ENCODE data around the gene ITM2C. TPM values are rescaled to one million over a fixed set of nuclear protein-coding genes. Genes with fewer than 3 reads are reported as not detected.

ITM2C gene
- total RNA-seq, 1 donor from 2014 or later, result 25.0 TPM

- intact Hi-C loops (cut with DNase I), result no loop called here
- no peaks in the 10 kb centered on the region for H3K9me3 ChIP-seq
- DNase-seq, result no peak
- peaks cover 15% of the 10 kb centered on the region for H3K4me1 ChIP-seq
- ATAC-seq, result no peak
- H3K27me3 ChIP-seq, result peaks cover 19% of the 10 kb centered on the region
- no peak overlapping the region for H3K4me3 ChIP-seq
- H3K27ac ChIP-seq, result no peak overlapping the region
- H3K36me3 ChIP-seq, result no peaks in the 10 kb centered on the region
- TF ChIP-seq CTCF (IDR thresholded peaks at IDR 0.05), result no peak
Observed at GRCh38 chr2:230863442-230864121, 1.2 kb upstream of the ITM2C start.

- peak overlapping the region; percentile 59 for H3K4me3 ChIP-seq
- intact Hi-C loops (cut with DNase I), result no loop called here
- no peaks in the 10 kb centered on the region for H3K9me3 ChIP-seq
- TF ChIP-seq CTCF (IDR thresholded peaks at IDR 0.05), result no peak
- no peak for DNase-seq
- peaks cover 15% of the 10 kb centered on the region for H3K4me1 ChIP-seq
- H3K36me3 ChIP-seq, result no peaks in the 10 kb centered on the region
- H3K27ac ChIP-seq, result no peak overlapping the region
- ATAC-seq, result no peak
- H3K27me3 ChIP-seq, result peaks cover 19% of the 10 kb centered on the region
Observed at GRCh38 chr2:230864122-230864604, 579 bp upstream of the ITM2C start.

GRCh38 chr2:230865307-230865765 is 594 bp downstream of the ITM2C start:
- DNase-seq (no peak), ATAC-seq (no peak)
- no peak for TF ChIP-seq CTCF (IDR thresholded peaks at IDR 0.05)
- Histone ChIP-seq H3K36me3 (no peaks in the 10 kb centered on the region), H3K4me1 (peaks cover 15% of the 10 kb centered on the region), H3K27ac (peak overlapping the region; percentile 13), H3K27me3 (peaks cover 19% of the 10 kb centered on the region), H3K4me3 (peak overlapping the region; percentile 59), H3K9me3 (no peaks in the 10 kb centered on the region)
- intact Hi-C loops (cut with DNase I), result no loop called here

GRCh38 chr2:230865766-230866755 is 1.3 kb downstream of the ITM2C start:
- intact Hi-C loops (cut with DNase I), result no loop called here
- Histone ChIP-seq H3K9me3 (no peaks in the 10 kb centered on the region), H3K4me1 (peaks cover 17% of the 10 kb centered on the region), H3K36me3 (no peaks in the 10 kb centered on the region), H3K27me3 (peaks cover 19% of the 10 kb centered on the region), H3K27ac (no peak overlapping the region), H3K4me3 (peak overlapping the region; percentile 59)
- ATAC-seq (no peak), DNase-seq (no peak)
- TF ChIP-seq CTCF (IDR thresholded peaks at IDR 0.05), result no peak

- no peaks in the 10 kb centered on the region for H3K36me3 ChIP-seq
- H3K4me3 ChIP-seq, result no peak overlapping the region
- no peaks in the 10 kb centered on the region for H3K9me3 ChIP-seq
- intact Hi-C loops (cut with DNase I), result no loop called here
- H3K27me3 ChIP-seq, result peaks cover 19% of the 10 kb centered on the region
- peaks cover 21% of the 10 kb centered on the region for H3K4me1 ChIP-seq
- TF ChIP-seq CTCF (IDR thresholded peaks at IDR 0.05), result no peak
- no peak for ATAC-seq
- no peak for DNase-seq
- no peak overlapping the region for H3K27ac ChIP-seq
Observed at GRCh38 chr2:230866756-230867523, 2.2 kb downstream of the ITM2C start.

All from upper lobe of right lung (tissue), 1 donor.